22Rv1 (cell line): Measurements from ENCODE around the gene SH2B3.

Experiments used
- H3K27ac ChIP-seq: fragments of 450-650 bp; 2 replicates; pipeline ENCODE4 v1.5.1; 2017
- CTCF ChIP-seq: fragments of 450-650 bp; IDR thresholded peaks from 2 replicates; pipeline ENCODE4 v1.5.1; 2017; ENCODE audit warnings: mild to moderate bottlenecking
- ZFX ChIP-seq: fragments of 450-650 bp; IDR thresholded peaks from 2 replicates; pipeline ENCODE4 v1.6.1; 2017; ENCODE audit warnings: antibody characterized with exemption, borderline replicate concordance

The SH2B3 gene

GRCh38 chr12:111362687-111363475 lies 42.8 kb upstream of the SH2B3 start:
- TF ChIP-seq CTCF (no peak), ZFX (no peak)
- H3K27ac ChIP-seq, result no peak overlapping the region

- no peak overlapping the region for H3K27ac ChIP-seq
- TF ChIP-seq CTCF (no peak), ZFX (no peak)
Observed at GRCh38 chr12:111363578-111363977, 42.1 kb upstream of the SH2B3 start.

- TF ChIP-seq ZFX, result no peak
- TF ChIP-seq CTCF, result no peak
Observed at GRCh38 chr12:111366075-111366474, 39.6 kb upstream of the SH2B3 start.

GRCh38 chr12:111366583-111366982 lies 39.1 kb upstream of the SH2B3 start:
- no peak for TF ChIP-seq CTCF
- no peak for TF ChIP-seq ZFX
- H3K27ac ChIP-seq, result no peak overlapping the region

More at GRCh38 chr12:111366075-111366474, 39.6 kb upstream of the SH2B3 start:
- H3K27ac ChIP-seq, result no peak overlapping the region

- peak overlapping the region; percentile 52; the same call in 1 of the 2 replicates for H3K27ac ChIP-seq
- no peak for TF ChIP-seq ZFX
- no peak for TF ChIP-seq CTCF
Observed at GRCh38 chr12:111367661-111368221, 38.0 kb upstream of the SH2B3 start.

GRCh38 chr12:111368291-111368787 lies 37.4 kb upstream of the SH2B3 start:
- peak overlapping the region; percentile 52 for H3K27ac ChIP-seq
- TF ChIP-seq CTCF (no peak), ZFX (no peak)
